Measurements from ENCODE around the gene HEATR5A. TPM values are rescaled to one million over a fixed set of nuclear protein-coding genes. Genes with fewer than 3 reads are reported as not detected.
A peak's percentile ranks its signal among the peaks of the same experiment; 100 is the strongest.

HEATR5A gene
- total and polyA plus RNA-seq, 2 of the 13 experiments (the other 11 are each of a cell fraction or from before 2014, with no cell fraction given) = 36.4 to 105 TPM

DNA sequence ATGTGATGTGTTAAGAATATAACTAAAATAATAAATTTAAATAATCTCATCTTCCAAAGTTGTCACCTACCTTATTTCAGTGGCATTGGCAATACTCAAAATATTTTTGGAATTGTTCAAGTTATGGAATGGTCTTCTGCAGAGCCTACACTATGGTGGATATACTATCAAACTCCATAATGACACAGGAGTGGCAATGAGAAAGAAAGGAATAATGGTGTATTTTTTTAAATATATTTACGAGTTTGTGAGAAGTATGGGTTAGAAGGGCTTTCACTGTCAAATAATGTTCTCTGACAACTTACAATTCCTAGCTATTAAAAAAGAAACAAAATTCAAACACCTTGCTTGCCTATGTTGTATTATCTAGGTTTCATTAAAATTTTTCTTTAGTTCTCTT lies 38.1 kb downstream of the HEATR5A start:
- CTCF ChIA-PET (ENCODE audit: low intra/inter-chr PET ratio, low total read pairs) = no interaction called here
- Histone ChIP-seq H3K27ac (ENCODE audit: extremely low read length, insufficient read depth, low read length) (no peak overlapping the region), H3K27me3 (ENCODE audit: control insufficient read depth in 1 of 2, insufficient read depth in 2 of 2, low read length in 2 of 2) (no peaks in the 10 kb centered on the region), H4K20me1 (ENCODE audit: insufficient read depth, low read length) (no peaks in the 10 kb centered on the region), H3K9me3 (ENCODE audit: low read length) (no peaks in the 10 kb centered on the region), H3K79me2 (ENCODE audit: insufficient read depth, low read length) (no peaks in the 10 kb centered on the region), H3K4me3 (replicated peaks in 1 of 3; ENCODE audit: insufficient read depth in 1 of 3, low read depth in 2 of 3, low read length in 3 of 3) (no peak overlapping the region), H3K36me3 (replicated peaks in 1 of 2; ENCODE audit: control insufficient read depth in 1 of 2, insufficient read depth in 2 of 2, low read length in 2 of 2) (peaks cover 4 to 19% of the 10 kb centered on the region in 2 experiments; a peak in 4 of 5 replicates), H3K4me2 (ENCODE audit: low read depth, low read length) (no peak overlapping the region), H3K4me1 (ENCODE audit: insufficient read depth, low read length) (peaks cover 20% of the 10 kb centered on the region), H3K9ac (ENCODE audit: insufficient read depth, low read depth, low read length) (no peak overlapping the region), H2AFZ (ENCODE audit: low read length) (no peak overlapping the region)
- no peak for ATAC-seq
- intact Hi-C loops (cut with micrococcal nuclease; ENCODE audit: unreplicated experiment) = no loop called here
- DNase-seq (ENCODE audit: low spot score) = no peak
- POLR2A ChIA-PET = interaction anchor here (2.0 kb wide), 1 partner anchor 38 kb away, joined by 8 read pairs; the partner anchor contains the start of gene HEATR5A
- in situ Hi-C loops (cut with HindIII; ENCODE audit: extremely low pct_ligation_motif_present, low pct_unique_long_range_greater_than_20kb) = no loop called here
- FAIRE-seq = no peak
- no peak for TF ChIP-seq ZMAT3 (CRISPR knock-in tag; conservative IDR thresholded peaks at IDR 0.05)
- peak; percentile 57; the same call in 1 of the 2 replicates for TF ChIP-seq HNRNPUL1 (IDR thresholded peaks at IDR 0.05; ENCODE audit: low read depth, low read length)
- TF ChIP-seq THYN1 (CRISPR knock-in tag; IDR thresholded peaks at IDR 0.05; ENCODE audit: borderline replicate concordance, low read depth) = 0 out of 2 replicates have a peak, but pooled peaks have one; percentile 42
- TF ChIP-seq SYNCRIP (IDR thresholded peaks at IDR 0.05; ENCODE audit: insufficient read depth, low read depth, low read length) = 0 out of 2 replicates have a peak, but pooled peaks have one; percentile 82
- 93% methylated on average over 1 of the region's 1 CpG for WGBS (ENCODE audit: low lambda C conversion rate)
- BruUV-seq (replicated peaks) = no TSS peak

DNA sequence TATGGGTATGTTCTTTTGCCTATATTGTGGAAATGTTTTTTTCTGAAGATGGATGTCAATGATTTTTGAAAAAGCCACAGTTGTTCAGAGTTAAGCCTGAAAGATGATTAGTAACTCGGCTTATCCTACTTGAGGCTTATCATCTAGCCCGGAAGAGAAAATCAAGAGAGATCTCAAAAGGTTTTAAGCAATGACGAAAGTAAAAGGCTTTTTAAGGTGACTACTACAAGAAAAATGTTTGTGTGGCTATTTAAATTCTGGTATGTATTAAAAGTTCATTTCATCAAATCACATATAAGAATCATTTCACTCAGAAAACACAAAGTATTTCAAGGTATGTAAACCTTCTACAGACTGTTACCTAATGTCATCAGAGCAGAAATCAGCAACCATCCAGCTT lies 40.2 kb downstream of the HEATR5A start:
- no peak overlapping the region for H3K4me2 ChIP-seq (ENCODE audit: low read depth, low read length)
- no peak overlapping the region for H2AFZ ChIP-seq (ENCODE audit: low read length)
- ATAC-seq (no peak), FAIRE-seq (no peak), DNase-seq (ENCODE audit: low spot score) (no peak)
- H3K9ac ChIP-seq (ENCODE audit: insufficient read depth, low read depth, low read length) = no peak overlapping the region
- no TSS peak for BruUV-seq (replicated peaks)
- no peaks in the 10 kb centered on the region for H3K27me3 ChIP-seq (ENCODE audit: control insufficient read depth in 1 of 2, insufficient read depth in 2 of 2, low read length in 2 of 2)
- no peaks in the 10 kb centered on the region for H3K79me2 ChIP-seq (ENCODE audit: insufficient read depth, low read length)
- no peak overlapping the region for H3K27ac ChIP-seq (ENCODE audit: extremely low read length, insufficient read depth, low read length)
- intact Hi-C loops (cut with micrococcal nuclease; ENCODE audit: unreplicated experiment) (no loop called here), in situ Hi-C loops (cut with HindIII; ENCODE audit: extremely low pct_ligation_motif_present, low pct_unique_long_range_greater_than_20kb) (no loop called here)
- TF ChIP-seq ERF (CRISPR knock-in tag; IDR thresholded peaks at IDR 0.05) (0 out of 2 replicates have a peak, but pooled peaks have one; percentile 5), ZNF639 (CRISPR knock-in tag; conservative IDR thresholded peaks at IDR 0.05) (no peak)
- H4K20me1 ChIP-seq (ENCODE audit: insufficient read depth, low read length) = no peaks in the 10 kb centered on the region
- no peaks in the 10 kb centered on the region for H3K9me3 ChIP-seq (ENCODE audit: low read length)
- ChIA-PET POLR2A (interaction anchor here (1.0 to 4.9 kb wide), 2 partner anchors 40 to 77 kb away, joined by 3 to 30 read pairs; partner anchors contain the start of genes DTD2 and HEATR5A), CTCF (ENCODE audit: low intra/inter-chr PET ratio, low total read pairs) (no interaction called here)
- no peak overlapping the region for H3K4me3 ChIP-seq (replicated peaks in 1 of 3; ENCODE audit: insufficient read depth in 1 of 3, low read depth in 2 of 3, low read length in 3 of 3)
- peaks cover 26% of the 10 kb centered on the region for H3K4me1 ChIP-seq (ENCODE audit: insufficient read depth, low read length)
- H3K36me3 ChIP-seq (replicated peaks in 1 of 2; ENCODE audit: control insufficient read depth in 1 of 2, insufficient read depth in 2 of 2, low read length in 2 of 2) = peaks cover 6 to 24% of the 10 kb centered on the region in 2 experiments; a peak in 4 of 5 replicates
- WGBS (ENCODE audit: low lambda C conversion rate) = 94% methylated on average over 3 of the region's 3 CpGs
